ENCODE data around the gene DUSP9. TPM values are rescaled to one million over a fixed set of nuclear protein-coding genes. Genes with fewer than 3 reads are reported as not detected.

DUSP9 gene
- total RNA-seq, 1 donor from 2014 or later = 0.11 TPM

DNA sequence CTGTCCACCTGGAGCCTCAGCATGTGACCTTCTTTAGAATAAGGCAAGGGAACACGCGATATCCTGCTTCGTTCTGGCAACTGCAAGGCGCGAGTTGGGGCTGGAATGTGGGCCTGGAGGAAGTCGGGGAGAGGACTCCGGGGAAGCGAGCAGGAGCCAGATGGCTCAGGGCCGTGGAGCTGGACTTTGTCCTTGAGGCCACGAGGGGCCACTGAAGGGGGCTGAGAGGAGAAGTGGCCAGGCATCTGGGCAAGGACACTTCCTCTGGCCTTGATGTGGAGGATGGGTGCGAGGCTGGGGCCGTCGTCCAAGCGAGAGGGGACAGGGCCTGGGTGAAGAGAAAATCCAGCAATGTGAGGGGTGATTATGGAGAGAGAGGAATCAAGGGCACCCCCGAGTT lies 12.2 kb upstream of the DUSP9 start:
- Mint-ChIP-seq H3K36me3 (ENCODE audit: low read depth) (no peaks in the 10 kb centered on the region), H3K9me3 (no peaks in the 10 kb centered on the region), H3K4me3 (ENCODE audit: low read depth) (no peak overlapping the region), H3K27me3 (ENCODE audit: low read depth) (peaks cover 5% of the 10 kb centered on the region), H3K27ac (no peak overlapping the region), H3K4me1 (ENCODE audit: low read depth) (no peaks in the 10 kb centered on the region)
- DNase-seq (ENCODE audit: low spot score) = no peak
- intact Hi-C loops (cut with micrococcal nuclease) = no loop called here

DNA sequence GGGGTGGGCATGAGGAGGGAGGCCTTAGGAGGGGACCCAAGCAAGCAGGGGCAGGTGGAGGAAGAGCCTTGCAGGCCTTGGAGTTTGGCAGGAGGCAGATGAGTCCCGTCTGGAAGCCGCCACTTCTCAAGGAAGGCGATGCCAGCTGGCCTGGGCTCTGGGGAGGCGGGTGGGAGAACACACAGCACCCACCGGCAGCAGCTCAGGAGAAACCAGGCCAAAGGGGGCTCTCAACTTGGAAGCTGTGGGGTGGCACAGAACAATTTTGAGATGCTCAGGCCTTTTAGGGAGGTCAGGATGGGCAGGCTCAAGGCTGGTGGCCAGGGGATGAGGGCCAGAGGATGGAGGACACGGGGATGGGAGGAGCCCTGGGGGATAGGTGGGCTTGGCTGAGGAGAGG lies 11.6 kb upstream of the DUSP9 start:
- H3K36me3 Mint-ChIP-seq (ENCODE audit: low read depth) = no peaks in the 10 kb centered on the region
- no peaks in the 10 kb centered on the region for H3K9me3 Mint-ChIP-seq
- DNase-seq (ENCODE audit: low spot score) = no peak
- no peak overlapping the region for H3K4me3 Mint-ChIP-seq (ENCODE audit: low read depth)
- peaks cover 5% of the 10 kb centered on the region for H3K27me3 Mint-ChIP-seq (ENCODE audit: low read depth)
- H3K27ac Mint-ChIP-seq = no peak overlapping the region
- intact Hi-C loops (cut with micrococcal nuclease) = no loop called here
- no peaks in the 10 kb centered on the region for H3K4me1 Mint-ChIP-seq (ENCODE audit: low read depth)

DNA sequence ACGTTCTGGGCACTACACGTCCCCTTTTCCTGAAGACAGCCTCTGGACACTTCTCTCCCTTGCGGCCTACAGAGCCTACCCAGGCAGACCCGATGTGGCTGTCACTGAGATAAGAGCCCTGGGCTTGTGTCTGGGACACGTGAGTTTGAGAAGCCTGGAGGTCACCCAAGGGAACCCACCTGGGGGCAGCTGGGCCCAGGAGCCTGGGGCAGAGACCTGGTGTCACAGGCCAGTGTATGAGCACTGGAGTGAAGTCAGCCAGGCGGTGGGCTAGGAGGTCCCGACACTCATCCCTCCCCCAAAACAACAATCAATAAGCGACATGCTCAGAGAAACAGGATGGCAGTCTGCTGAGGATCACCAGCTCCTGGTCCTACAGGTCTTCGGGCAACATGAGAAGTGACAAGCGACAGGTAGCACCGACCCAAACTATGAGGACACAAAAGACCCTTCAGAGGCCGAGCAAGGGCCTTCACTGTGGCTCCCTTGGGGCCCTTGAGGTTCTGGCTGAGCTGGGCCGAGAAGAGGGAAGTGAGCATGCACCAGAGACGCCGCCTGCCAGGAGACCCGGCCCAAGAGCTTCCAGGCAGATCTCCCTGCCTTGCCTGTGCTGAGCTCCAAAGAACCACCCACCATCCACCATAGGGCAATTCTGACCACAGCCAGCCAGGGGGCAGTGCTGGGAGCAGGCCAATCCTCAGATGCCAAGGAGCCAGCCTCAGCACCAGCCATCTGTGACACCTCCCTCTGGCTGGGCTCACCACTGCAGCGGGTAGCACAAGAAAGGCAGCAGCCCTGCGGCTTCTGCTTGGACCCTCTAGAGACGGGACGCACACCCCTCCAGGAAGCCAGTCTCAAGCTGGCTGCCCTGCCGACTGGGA lies 11.0 kb upstream of the DUSP9 start:
- Mint-ChIP-seq H3K36me3 (ENCODE audit: low read depth) (no peaks in the 10 kb centered on the region), H3K9me3 (no peaks in the 10 kb centered on the region), H3K4me3 (ENCODE audit: low read depth) (no peak overlapping the region), H3K27me3 (ENCODE audit: low read depth) (peaks cover 7% of the 10 kb centered on the region), H3K4me1 (ENCODE audit: low read depth) (no peaks in the 10 kb centered on the region), H3K27ac (no peak overlapping the region)
- DNase-seq (ENCODE audit: low spot score) = no peak
- intact Hi-C loops (cut with micrococcal nuclease) = no loop called here

DNA sequence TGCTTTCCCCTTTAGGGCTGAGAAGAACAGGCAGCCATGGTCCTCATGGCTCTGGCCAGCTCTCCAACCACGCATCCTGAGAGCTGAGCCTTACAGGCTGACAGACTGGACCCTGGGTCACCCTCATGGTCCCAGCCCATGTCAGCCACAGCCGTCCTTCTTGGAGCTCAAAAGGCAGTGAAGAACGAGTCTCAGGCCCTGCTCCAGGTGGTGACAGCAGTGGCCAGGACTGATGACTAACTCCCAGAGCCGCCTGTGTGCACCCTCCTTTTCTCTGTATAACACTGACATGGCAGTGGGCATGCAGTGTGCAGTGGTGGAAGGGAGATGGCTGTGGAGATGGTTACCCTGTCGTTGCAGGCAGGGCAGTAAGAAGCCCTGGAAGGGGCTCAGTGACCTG lies 10.3 kb upstream of the DUSP9 start:
- no peak overlapping the region for H3K27ac Mint-ChIP-seq
- DNase-seq (ENCODE audit: low spot score) = no peak
- no peaks in the 10 kb centered on the region for H3K9me3 Mint-ChIP-seq
- peaks cover 4% of the 10 kb centered on the region for H3K4me1 Mint-ChIP-seq (ENCODE audit: low read depth)
- H3K27me3 Mint-ChIP-seq (ENCODE audit: low read depth) = peaks cover 9% of the 10 kb centered on the region
- H3K4me3 Mint-ChIP-seq (ENCODE audit: low read depth) = no peak overlapping the region
- H3K36me3 Mint-ChIP-seq (ENCODE audit: low read depth) = no peaks in the 10 kb centered on the region
- intact Hi-C loops (cut with micrococcal nuclease) = no loop called here

DNA sequence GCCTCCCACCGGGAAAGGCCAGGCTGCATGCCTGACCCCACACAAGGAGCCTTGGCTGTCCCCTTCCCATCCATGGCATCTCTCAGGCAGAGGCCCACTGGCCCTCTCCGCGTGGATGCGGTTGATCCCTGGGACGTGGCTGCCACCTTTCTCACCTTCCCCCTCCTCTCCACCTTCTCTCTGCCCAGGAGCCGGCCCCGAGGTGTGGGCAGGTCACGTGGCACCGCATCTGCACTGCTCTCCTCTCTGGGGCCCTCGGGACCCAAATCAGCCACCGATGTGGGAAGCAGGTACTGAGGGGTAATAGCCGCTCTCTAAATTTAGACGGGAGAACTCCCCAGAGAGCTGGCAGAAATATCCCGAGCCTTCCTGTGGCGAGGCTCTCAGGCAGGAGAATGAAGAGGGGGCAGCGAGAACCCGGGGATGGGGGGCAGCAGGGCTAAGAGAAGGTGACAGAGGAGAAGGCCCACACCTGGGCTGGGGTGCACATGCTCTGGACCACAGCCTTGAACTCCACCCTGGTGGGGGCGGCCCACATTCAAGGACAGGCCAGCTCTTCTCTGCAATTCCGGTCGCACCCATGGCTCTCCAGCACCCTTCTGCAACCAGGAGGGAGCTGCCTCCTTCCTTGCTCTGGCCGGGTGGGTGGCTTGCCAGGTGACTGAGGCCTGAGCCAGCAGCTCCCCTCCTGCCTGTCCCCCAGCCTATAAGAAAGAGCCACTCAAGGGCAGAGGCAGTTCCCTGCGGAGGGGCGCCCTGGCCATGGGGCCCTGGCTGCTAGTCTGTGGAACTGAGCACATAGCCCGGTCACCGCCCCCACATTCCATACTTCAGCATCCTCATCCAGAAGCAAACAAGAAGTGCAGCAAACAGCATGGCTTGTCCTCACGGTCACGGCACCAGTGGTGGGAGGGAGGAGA lies 9.6 kb upstream of the DUSP9 start:
- peaks cover 4% of the 10 kb centered on the region for H3K4me1 Mint-ChIP-seq (ENCODE audit: low read depth)
- no peak for DNase-seq (ENCODE audit: low spot score)
- H3K27me3 Mint-ChIP-seq (ENCODE audit: low read depth) = peaks cover 10% of the 10 kb centered on the region
- H3K27ac Mint-ChIP-seq = no peak overlapping the region
- H3K36me3 Mint-ChIP-seq (ENCODE audit: low read depth) = no peaks in the 10 kb centered on the region
- H3K9me3 Mint-ChIP-seq = no peaks in the 10 kb centered on the region
- intact Hi-C loops (cut with micrococcal nuclease) = no loop called here
- no peak overlapping the region for H3K4me3 Mint-ChIP-seq (ENCODE audit: low read depth)

DNA sequence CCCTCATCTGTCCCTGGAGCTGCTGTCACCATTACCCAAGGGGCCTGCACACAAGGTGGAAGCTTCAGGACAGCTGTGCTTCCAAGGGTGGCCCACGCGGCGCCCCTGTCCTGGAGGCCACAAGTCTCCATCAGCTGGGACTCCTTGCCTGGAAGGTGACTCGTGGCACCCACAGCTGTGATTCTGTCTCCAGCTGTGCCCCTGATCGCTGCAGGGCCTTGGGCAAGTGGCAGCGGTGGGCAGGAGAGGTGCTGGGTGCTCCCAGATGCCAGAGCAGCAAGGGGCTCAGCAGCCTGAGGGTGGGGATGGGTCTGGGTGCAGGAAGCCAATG lies 9.0 kb upstream of the DUSP9 start:
- no peaks in the 10 kb centered on the region for H3K9me3 Mint-ChIP-seq
- H3K36me3 Mint-ChIP-seq (ENCODE audit: low read depth) = no peaks in the 10 kb centered on the region

DNA sequence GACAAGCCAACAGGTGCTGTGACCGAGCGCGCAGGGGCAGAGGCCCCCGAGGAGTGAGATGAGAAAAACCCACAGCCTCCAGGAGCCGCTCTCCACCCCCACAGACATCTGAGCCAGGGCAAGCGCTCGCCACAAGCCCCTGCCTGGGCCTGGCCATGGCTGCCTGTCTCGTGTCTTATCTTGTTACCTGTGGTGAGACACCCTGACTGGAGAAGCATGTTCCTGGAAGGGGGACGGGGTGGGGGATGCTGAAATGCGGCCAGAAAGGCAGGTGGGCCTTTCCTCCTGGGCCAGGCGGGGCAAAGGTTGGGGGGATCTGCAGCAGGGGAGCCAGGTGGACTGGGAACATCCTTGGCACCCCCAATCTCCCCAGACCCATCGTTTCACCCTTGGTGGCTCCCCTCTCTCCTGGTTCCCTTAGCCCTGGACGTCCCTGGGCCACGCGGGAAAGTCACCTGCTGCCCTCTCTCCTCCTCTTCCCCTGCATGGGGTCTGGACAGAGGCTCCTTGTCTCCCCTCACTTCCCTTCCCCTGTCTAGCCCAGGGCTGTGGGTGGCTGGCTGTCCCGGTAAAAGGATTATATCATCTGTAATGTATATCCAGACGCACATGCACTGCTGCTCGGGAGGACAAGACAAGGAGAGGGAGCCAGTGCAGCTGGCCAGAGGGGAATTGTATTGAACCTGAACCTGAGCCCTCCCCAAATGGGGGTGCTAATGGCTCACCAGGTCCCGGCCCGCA lies 8.4 kb upstream of the DUSP9 start:
- H3K36me3 Mint-ChIP-seq (ENCODE audit: low read depth) = no peaks in the 10 kb centered on the region
- intact Hi-C loops (cut with micrococcal nuclease) = no loop called here
- no peak overlapping the region for H3K27ac Mint-ChIP-seq
- no peak for DNase-seq (ENCODE audit: low spot score)
- no peak overlapping the region for H3K4me3 Mint-ChIP-seq (ENCODE audit: low read depth)
- H3K4me1 Mint-ChIP-seq (ENCODE audit: low read depth) = peaks cover 9% of the 10 kb centered on the region
- H3K27me3 Mint-ChIP-seq (ENCODE audit: low read depth) = peaks cover 19% of the 10 kb centered on the region
- H3K9me3 Mint-ChIP-seq = no peaks in the 10 kb centered on the region

More for the DNA sequence above, 9.0 kb upstream of the DUSP9 start:
- Mint-ChIP-seq H3K27ac (no peak overlapping the region), H3K4me3 (ENCODE audit: low read depth) (no peak overlapping the region), H3K27me3 (ENCODE audit: low read depth) (peaks cover 14% of the 10 kb centered on the region), H3K4me1 (ENCODE audit: low read depth) (peaks cover 8% of the 10 kb centered on the region)
- no peak for DNase-seq (ENCODE audit: low spot score)
- intact Hi-C loops (cut with micrococcal nuclease) = no loop called here

DNA sequence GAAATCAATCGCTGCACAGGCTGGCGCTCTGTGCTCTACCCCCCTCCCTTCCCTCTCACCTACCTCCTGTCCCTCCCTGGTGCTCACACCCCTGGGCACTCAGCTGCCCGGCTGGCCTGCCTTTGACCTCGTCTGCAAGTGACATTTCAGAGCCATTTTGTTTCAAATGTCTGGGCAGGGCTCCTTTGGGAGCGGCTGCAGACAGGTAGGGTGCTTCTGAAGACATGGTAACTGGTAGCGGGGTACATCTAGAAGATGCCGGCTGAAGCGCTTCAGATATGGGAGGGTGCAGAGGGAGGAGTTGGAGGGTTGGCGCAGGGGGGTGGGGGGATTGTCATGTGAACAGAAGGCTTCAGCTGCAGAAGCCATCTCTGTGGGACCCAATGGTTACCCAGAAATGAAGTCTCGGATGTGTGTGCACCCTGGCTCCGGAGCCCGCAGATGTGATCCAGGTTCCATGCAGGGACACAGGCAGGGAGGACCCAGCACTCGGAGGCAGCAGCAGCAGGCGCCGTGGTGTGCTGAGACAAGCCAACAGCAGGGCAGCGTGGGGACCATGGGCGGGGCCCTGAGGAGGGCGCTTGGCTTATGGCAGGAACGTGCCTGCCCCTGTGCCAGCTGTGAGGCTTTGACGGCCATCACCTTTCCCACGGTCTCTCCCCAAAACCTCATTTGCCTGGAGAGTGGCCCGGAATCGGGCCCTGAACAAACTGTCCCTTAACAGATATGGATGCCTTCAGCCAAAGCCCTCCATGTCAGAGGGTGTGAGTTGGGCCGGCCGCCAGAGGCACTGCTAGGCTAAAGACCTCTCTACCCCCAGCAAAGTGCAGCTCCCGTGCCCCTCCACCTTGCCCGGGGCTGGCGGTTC lies 7.6 kb upstream of the DUSP9 start:
- no peak for DNase-seq (ENCODE audit: low spot score)
- Mint-ChIP-seq H3K36me3 (ENCODE audit: low read depth) (no peaks in the 10 kb centered on the region), H3K9me3 (no peaks in the 10 kb centered on the region), H3K4me1 (ENCODE audit: low read depth) (peaks cover 9% of the 10 kb centered on the region), H3K27ac (no peak overlapping the region), H3K4me3 (ENCODE audit: low read depth) (no peak overlapping the region), H3K27me3 (ENCODE audit: low read depth) (peaks cover 21% of the 10 kb centered on the region)
- intact Hi-C loops (cut with micrococcal nuclease) = no loop called here

DNA sequence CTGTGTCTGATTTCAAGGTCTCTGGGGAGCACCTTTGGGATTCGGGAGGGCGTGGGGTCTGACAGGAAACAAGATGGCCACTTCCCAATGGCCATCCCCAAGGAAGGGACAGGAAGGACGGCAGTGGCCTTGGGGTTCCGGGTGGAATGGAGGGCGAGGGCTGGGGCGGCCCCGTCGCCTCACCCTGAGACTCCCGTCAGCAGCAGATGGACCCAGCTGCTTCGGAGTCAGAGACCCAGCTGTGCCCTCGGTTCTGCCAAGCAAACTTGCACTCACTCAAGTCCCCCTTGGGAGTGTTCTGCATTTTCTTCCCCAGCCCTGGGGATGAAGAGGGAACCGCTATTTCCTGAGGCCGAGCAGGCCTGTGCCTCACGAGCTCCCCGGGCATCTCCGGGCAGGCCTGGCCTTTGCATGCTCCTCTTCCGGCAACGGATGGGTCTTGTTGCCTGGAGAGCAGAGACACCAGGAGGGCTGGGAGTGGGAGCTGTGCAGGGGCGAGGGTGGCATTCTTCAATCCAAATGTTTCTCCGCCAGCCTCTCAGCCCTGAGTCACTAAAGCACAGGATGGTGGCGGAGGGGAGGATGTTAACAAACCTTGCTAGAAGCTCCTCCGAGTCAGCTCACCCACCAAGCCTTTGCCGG lies 6.8 kb upstream of the DUSP9 start:
- Mint-ChIP-seq H3K4me1 (ENCODE audit: low read depth) (peaks cover 9% of the 10 kb centered on the region), H3K4me3 (ENCODE audit: low read depth) (no peak overlapping the region), H3K9me3 (no peaks in the 10 kb centered on the region), H3K27me3 (ENCODE audit: low read depth) (peaks cover 28% of the 10 kb centered on the region), H3K36me3 (ENCODE audit: low read depth) (no peaks in the 10 kb centered on the region), H3K27ac (no peak overlapping the region)
- no peak for DNase-seq (ENCODE audit: low spot score)
- intact Hi-C loops (cut with micrococcal nuclease) = no loop called here

DNA sequence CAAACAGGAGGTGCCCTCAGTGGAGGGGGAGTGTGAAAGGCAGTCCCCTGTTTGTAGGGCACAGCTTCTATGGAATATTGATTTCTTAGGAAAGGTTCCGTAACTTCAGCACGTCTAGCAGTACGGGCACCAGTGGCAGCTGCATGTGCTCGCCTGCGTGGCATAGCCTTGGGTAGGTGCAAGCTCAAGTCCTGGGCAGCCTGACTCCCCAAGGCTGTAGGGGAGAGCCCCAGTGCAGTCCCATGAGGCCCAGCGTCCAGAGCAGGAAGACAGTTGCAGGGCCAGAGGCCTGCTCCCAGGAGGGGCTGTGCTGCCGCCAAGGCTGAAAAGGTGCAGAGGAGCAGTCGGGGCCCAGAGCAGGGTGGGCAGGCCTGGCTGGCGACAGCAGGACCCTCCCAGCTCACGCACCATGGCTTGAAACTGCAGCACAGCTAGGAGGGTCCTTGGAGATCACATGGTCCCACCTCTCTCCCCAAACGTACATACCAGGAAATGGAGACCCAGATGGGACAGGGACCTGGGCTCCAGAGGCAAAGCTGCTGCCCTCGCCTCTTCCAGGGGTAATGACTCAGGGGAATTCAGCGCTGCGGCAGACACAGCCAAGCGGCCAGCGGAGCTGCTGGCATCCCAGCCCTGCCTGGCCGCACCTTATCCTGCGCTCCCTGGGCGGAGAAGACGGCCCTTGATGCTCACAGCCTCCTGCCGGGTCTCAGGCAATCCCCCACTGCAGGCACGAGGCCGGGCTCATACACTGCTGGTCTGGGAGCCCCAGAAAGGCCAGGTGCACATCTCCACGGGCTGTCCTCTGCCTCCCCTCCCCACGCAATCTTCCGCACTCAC lies 6.0 kb upstream of the DUSP9 start:
- no peaks in the 10 kb centered on the region for H3K9me3 Mint-ChIP-seq
- no peak for DNase-seq (ENCODE audit: low spot score)
- no peak overlapping the region for H3K27ac Mint-ChIP-seq
- peaks cover 9% of the 10 kb centered on the region for H3K4me1 Mint-ChIP-seq (ENCODE audit: low read depth)
- no peak overlapping the region for H3K4me3 Mint-ChIP-seq (ENCODE audit: low read depth)
- H3K36me3 Mint-ChIP-seq (ENCODE audit: low read depth) = no peaks in the 10 kb centered on the region
- H3K27me3 Mint-ChIP-seq (ENCODE audit: low read depth) = peaks cover 34% of the 10 kb centered on the region
- intact Hi-C loops (cut with micrococcal nuclease) = no loop called here

DNA sequence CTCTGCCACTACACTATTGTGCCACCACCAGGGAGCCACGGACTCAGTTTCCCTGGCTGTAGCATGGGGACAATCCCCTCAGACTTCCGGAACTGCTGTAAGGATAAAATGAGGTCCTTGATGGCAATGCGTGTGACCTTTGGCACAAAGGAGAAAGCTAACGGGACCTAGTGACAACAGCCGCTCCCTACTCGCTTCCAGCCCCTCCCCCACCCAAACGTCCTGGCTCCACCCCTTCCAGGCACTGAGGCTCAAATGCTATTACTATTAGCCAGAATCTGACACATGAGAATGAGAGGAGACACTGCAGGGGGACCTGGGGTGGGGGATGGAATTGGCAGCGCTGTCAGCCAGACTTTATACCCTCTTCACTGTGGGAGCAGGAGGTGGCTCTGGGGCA lies 5.4 kb upstream of the DUSP9 start:
- no peak overlapping the region for H3K4me3 Mint-ChIP-seq (ENCODE audit: low read depth)

More for the DNA sequence above, 5.4 kb upstream of the DUSP9 start:
- no peaks in the 10 kb centered on the region for H3K9me3 Mint-ChIP-seq
- intact Hi-C loops (cut with micrococcal nuclease) = no loop called here
- H3K4me1 Mint-ChIP-seq (ENCODE audit: low read depth) = peaks cover 9% of the 10 kb centered on the region
- no peak for DNase-seq (ENCODE audit: low spot score)
- no peaks in the 10 kb centered on the region for H3K36me3 Mint-ChIP-seq (ENCODE audit: low read depth)
- no peak overlapping the region for H3K27ac Mint-ChIP-seq
- peaks cover 38% of the 10 kb centered on the region for H3K27me3 Mint-ChIP-seq (ENCODE audit: low read depth)

Data from activated T-helper 2 cell treated with anti-CD3 and anti-CD28 coated beads, Interferon-gamma antibody, Interleukin-2, Interleukin-4, amounts not matched to agents 10 μg/mL and 5 μg/mL and 100 μg/mL, durations not matched to agents 14 hours and 24 hours and 36 hours (primary cell).